Measurements from ENCODE around the gene SIPA1. TPM values are rescaled to one million over a fixed set of nuclear protein-coding genes. Genes with fewer than 3 reads are reported as not detected.

Gene SIPA1
- total RNA-seq, 1 experiment from 2014 or later, result 105 TPM

DNA sequence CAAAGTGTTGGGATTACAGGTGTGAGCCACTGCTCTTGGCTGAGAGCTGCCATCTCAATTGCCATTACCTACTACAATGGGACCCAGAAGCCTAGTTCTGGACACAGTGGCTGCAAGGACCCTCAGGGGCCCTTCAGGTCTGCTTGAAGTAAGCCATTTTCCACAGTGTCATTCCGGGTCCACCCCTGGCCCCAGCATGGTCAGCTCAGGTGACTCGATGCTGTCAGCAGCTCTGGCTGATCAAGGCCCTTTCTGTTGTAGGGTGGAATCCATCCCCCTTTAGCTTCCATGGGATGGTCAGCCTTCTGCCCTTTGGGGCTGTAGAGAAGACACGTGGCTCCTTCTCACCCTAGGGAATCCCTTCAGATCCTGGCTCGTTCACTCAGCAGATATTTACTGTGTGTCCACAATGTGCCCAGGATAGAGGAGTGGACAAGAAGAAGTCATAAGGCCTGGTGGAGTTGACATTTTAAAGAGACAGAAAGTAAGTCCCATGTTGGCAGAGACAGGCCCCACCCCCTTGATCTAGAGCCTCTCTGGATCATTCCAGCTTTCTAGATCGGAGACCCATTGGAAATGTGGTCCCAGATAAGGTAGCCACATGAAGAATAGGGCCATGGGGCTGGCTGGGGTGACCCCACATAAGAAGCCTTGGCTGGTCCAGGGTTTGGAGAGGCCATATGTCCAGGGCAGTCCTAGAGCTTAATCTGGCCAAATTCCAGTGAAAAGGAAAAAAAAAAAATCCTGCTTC, 59.1 kb downstream of the SIPA1 start:
- H3K79me2 ChIP-seq (ENCODE audit: insufficient read depth, low read length), result no peaks in the 10 kb centered on the region
- DNase-seq (ENCODE audit: low read depth, low spot score) (no peak), ATAC-seq (no peak)
- TF ChIP-seq SRF (IDR thresholded peaks at IDR 0.05; ENCODE audit: low read depth) (no peak), JUND (IDR thresholded peaks at IDR 0.05) (no peak), EZH2 (IDR thresholded peaks at IDR 0.05) (no peak), POLR2AphosphoS5 (IDR thresholded peaks at IDR 0.05; ENCODE audit: low read depth, low read length) (no peak), TCF7L2 (IDR thresholded peaks at IDR 0.05; ENCODE audit: borderline replicate concordance, extremely low read depth, insufficient read depth, insufficient read length) (no peak), ELF1 (IDR thresholded peaks at IDR 0.05; ENCODE audit: borderline replicate concordance, low read depth) (no peak), CBX3 (IDR thresholded peaks at IDR 0.05; ENCODE audit: low read depth) (no peak), YY1 (IDR thresholded peaks at IDR 0.05; ENCODE audit: extremely low read depth, insufficient replicate concordance, low read depth, low read length) (no peak), EGR1 (IDR thresholded peaks at IDR 0.05; ENCODE audit: low read depth) (no peak), RAD21 (IDR thresholded peaks at IDR 0.05; ENCODE audit: low read depth) (no peak), CEBPB (IDR thresholded peaks at IDR 0.05; ENCODE audit: low read depth) (no peak), SIN3A (IDR thresholded peaks at IDR 0.05; ENCODE audit: low read depth) (no peak), POLR2A (IDR thresholded peaks at IDR 0.05; ENCODE audit: borderline replicate concordance, extremely low read depth, insufficient read depth, insufficient read length) (no peak)
- TF ChIP-seq, protein P1, sequence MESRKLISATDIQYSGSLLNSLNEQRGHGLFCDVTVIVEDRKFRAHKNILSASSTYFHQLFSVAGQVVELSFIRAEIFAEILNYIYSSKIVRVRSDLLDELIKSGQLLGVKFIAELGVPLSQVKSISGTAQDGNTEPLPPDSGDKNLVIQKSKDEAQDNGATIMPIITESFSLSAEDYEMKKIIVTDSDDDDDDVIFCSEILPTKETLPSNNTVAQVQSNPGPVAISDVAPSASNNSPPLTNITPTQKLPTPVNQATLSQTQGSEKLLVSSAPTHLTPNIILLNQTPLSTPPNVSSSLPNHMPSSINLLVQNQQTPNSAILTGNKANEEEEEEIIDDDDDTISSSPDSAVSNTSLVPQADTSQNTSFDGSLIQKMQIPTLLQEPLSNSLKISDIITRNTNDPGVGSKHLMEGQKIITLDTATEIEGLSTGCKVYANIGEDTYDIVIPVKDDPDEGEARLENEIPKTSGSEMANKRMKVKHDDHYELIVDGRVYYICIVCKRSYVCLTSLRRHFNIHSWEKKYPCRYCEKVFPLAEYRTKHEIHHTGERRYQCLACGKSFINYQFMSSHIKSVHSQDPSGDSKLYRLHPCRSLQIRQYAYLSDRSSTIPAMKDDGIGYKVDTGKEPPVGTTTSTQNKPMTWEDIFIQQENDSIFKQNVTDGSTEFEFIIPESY (IDR thresholded peaks at IDR 0.05; ENCODE audit: extremely low read depth, insufficient replicate concordance, low read length), result no peak
- TF ChIP-seq, protein P2, sequence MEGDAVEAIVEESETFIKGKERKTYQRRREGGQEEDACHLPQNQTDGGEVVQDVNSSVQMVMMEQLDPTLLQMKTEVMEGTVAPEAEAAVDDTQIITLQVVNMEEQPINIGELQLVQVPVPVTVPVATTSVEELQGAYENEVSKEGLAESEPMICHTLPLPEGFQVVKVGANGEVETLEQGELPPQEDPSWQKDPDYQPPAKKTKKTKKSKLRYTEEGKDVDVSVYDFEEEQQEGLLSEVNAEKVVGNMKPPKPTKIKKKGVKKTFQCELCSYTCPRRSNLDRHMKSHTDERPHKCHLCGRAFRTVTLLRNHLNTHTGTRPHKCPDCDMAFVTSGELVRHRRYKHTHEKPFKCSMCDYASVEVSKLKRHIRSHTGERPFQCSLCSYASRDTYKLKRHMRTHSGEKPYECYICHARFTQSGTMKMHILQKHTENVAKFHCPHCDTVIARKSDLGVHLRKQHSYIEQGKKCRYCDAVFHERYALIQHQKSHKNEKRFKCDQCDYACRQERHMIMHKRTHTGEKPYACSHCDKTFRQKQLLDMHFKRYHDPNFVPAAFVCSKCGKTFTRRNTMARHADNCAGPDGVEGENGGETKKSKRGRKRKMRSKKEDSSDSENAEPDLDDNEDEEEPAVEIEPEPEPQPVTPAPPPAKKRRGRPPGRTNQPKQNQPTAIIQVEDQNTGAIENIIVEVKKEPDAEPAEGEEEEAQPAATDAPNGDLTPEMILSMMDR (IDR thresholded peaks at IDR 0.05 in 2 of 3, conservative IDR thresholded peaks at IDR 0.05 in 1 of 3; ENCODE audit: borderline replicate concordance in 1 of 3, insufficient read depth in 1 of 3, low read depth in 2 of 3, low read length in 2 of 3), result no peak
- TF ChIP-seq, protein P3, sequence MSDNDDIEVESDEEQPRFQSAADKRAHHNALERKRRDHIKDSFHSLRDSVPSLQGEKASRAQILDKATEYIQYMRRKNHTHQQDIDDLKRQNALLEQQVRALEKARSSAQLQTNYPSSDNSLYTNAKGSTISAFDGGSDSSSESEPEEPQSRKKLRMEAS (IDR thresholded peaks at IDR 0.05), result no peak
- POLR2A ChIA-PET, result no interaction called here
- BruUV-seq (replicated peaks), result no TSS peak
- no peak overlapping the region for H3K4me2 ChIP-seq (ENCODE audit: low read length)
- no peak overlapping the region for H3K9ac ChIP-seq (ENCODE audit: low read length)
- intact Hi-C loops (cut with micrococcal nuclease), result no loop called here
- CTCF ChIA-PET, result no interaction called here
- no peak overlapping the region for H2AFZ ChIP-seq (ENCODE audit: low read depth, low read length, poor library complexity, severe bottlenecking)
- no peak overlapping the region for H3K27ac ChIP-seq (ENCODE audit: low read depth, low read length)
- RAD21 ChIA-PET (ENCODE audit: low non-redundant PET in 1 of 2, low total read pairs in 2 of 2, uncharacterized antibody in 2 of 2, unreplicated experiment in 2 of 2), result no interaction called here
- H3K36me3 ChIP-seq (ENCODE audit: control insufficient read depth in 1 of 2, insufficient read depth in 2 of 2, low read length in 2 of 2), result no peaks in the 10 kb centered on the region
- peaks cover 11% of the 10 kb centered on the region in 2 experiments; a peak in 3 of 4 replicates for H3K4me1 ChIP-seq (ENCODE audit: control insufficient read depth in 1 of 2, insufficient read depth in 2 of 2, low read length in 2 of 2)
- no peaks in the 10 kb centered on the region for H4K20me1 ChIP-seq (ENCODE audit: insufficient read depth)
- no peaks in the 10 kb centered on the region for H3K27me3 ChIP-seq (ENCODE audit: insufficient read depth, low read length)
- no peaks in the 10 kb centered on the region for H3K9me2 ChIP-seq (ENCODE audit: insufficient read depth)
- H3K4me3 ChIP-seq (replicated peaks in 1 of 2; ENCODE audit: low read depth in 1 of 2, low read length in 2 of 2), result no peak overlapping the region
- no peaks in the 10 kb centered on the region for H3K9me3 ChIP-seq (ENCODE audit: control insufficient read depth in 1 of 2, insufficient read depth in 1 of 2, low read depth in 1 of 2, low read length in 2 of 2)

All from HCT116 (cell line).